HG02678 (cell line): ENCODE results near the gene NFAT5.

Source experiments
- ATAC-seq: cut with Tn5 transposase; IDR thresholded peaks from one replicate; pipeline ENCODE4 v1.9.1; 2021; ENCODE audit warnings: mild to moderate bottlenecking, moderate library complexity; ENCODE audit not compliant: unreplicated experiment

Gene NFAT5

GRCh38 chr16:69699915-69700314 lies 134.1 kb downstream of the NFAT5 start:
- no peak for ATAC-seq

- ATAC-seq: no peak
These were observed 135.7 kb downstream of the NFAT5 start for GRCh38 chr16:69701452-69701851.

- ATAC-seq: no peak
These were observed 136.1 kb downstream of the NFAT5 start for GRCh38 chr16:69701866-69702265.

GRCh38 chr16:69703638-69704037 lies 137.9 kb downstream of the NFAT5 start:
- ATAC-seq: no peak

- no peak for ATAC-seq
These were observed 140.6 kb downstream of the NFAT5 start for GRCh38 chr16:69706256-69706974.

- no peak for ATAC-seq
These were observed 141.2 kb downstream of the NFAT5 start for GRCh38 chr16:69706975-69707340.

- no peak for ATAC-seq
These were observed 142.3 kb downstream of the NFAT5 start for GRCh38 chr16:69707920-69708683.

GRCh38 chr16:69709456-69710084 lies 143.8 kb downstream of the NFAT5 start:
- ATAC-seq: no peak

- no peak for ATAC-seq
These were observed 145.5 kb downstream of the NFAT5 start for GRCh38 chr16:69711115-69711740.

GRCh38 chr16:69712277-69712676 lies 146.5 kb downstream of the NFAT5 start:
- ATAC-seq: no peak

GRCh38 chr16:69712914-69713581 lies 147.3 kb downstream of the NFAT5 start:
- ATAC-seq: no peak

- no peak for ATAC-seq
These were observed 151.3 kb downstream of the NFAT5 start for GRCh38 chr16:69717066-69717465.

- no peak for ATAC-seq
These were observed 152.5 kb downstream of the NFAT5 start for GRCh38 chr16:69718111-69718764.

GRCh38 chr16:69720822-69721430 lies 155.2 kb downstream of the NFAT5 start:
- ATAC-seq: no peak

- ATAC-seq: no peak
These were observed 155.7 kb downstream of the NFAT5 start for GRCh38 chr16:69721441-69721957.

GRCh38 chr16:69724414-69724873 lies 158.7 kb downstream of the NFAT5 start:
- no peak for ATAC-seq

GRCh38 chr16:69724981-69725479 lies 159.3 kb downstream of the NFAT5 start:
- no peak for ATAC-seq

GRCh38 chr16:69725480-69726312 lies 159.9 kb downstream of the NFAT5 start:
- no peak for ATAC-seq
